Loucy (cell line): ENCODE measurements around the gene RREB1.
A peak's percentile ranks its signal among the peaks of the same experiment; 100 is the strongest.

ENCODE experiments used
- H2AFZ ChIP-seq: fragments of 200-600 bp; sonication (generic); 2 replicates; pipeline ENCODE4 v1.6.0; 2016; ENCODE audit warnings: antibody characterized with exemption, mild to moderate bottlenecking, low read length, moderate library complexity
- H3F3A ChIP-seq: fragments of 200-600 bp; 2 replicates; pipeline ENCODE4 v1.6.0; 2016; ENCODE audit warnings: antibody characterized with exemption, low read depth, mild to moderate bottlenecking
- H3K27me3 ChIP-seq: fragments of 200-600 bp; sonication (generic); 2 replicates; pipeline ENCODE4 v1.6.1; 2014; ENCODE audit warnings: low read length, mild to moderate bottlenecking; ENCODE audit not compliant: insufficient read depth, poor library complexity, severe bottlenecking
- H3K36me3 ChIP-seq: fragments of 200-600 bp; sonication (generic); 2 replicates; pipeline ENCODE4 v1.6.1; 2016; ENCODE audit warnings: low read length; ENCODE audit not compliant: insufficient read depth
- H3K4me1 ChIP-seq: fragments of 200-600 bp; sonication (generic); 2 replicates; pipeline ENCODE4 v1.5.1; 2014; ENCODE audit warnings: low read length, mild to moderate bottlenecking; ENCODE audit not compliant: insufficient read depth, poor library complexity, severe bottlenecking
- H3K4me2 ChIP-seq: fragments of 200-600 bp; sonication (generic); 2 replicates; pipeline ENCODE4 v1.6.0; 2014; ENCODE audit warnings: antibody characterized with exemption, low read length, low read depth, mild to moderate bottlenecking; ENCODE audit not compliant: poor library complexity, severe bottlenecking
- H3K4me3 ChIP-seq: fragments of 200-600 bp; sonication (generic); 2 replicates; pipeline ENCODE4 v1.5.1; 2014; ENCODE audit warnings: low read length, mild to moderate bottlenecking, mixed read lengths; ENCODE audit not compliant: poor library complexity, severe bottlenecking
- H3K79me2 ChIP-seq: fragments of 200-600 bp; sonication (generic); 2 replicates; pipeline ENCODE4 v1.6.1; 2014; ENCODE audit warnings: low read length; ENCODE audit not compliant: insufficient read depth
- H3K9ac ChIP-seq: fragments of 200-600 bp; sonication (generic); 2 replicates; pipeline ENCODE4 v1.6.0; 2014; ENCODE audit warnings: mild to moderate bottlenecking, low read depth, low read length, moderate library complexity; ENCODE audit not compliant: poor library complexity, severe bottlenecking
- H3K9me2 ChIP-seq: fragments of 200-600 bp; sonication (generic); replicated peaks from 2 replicates; pipeline ENCODE4 v1.6.1; 2016; ENCODE audit warnings: low read depth, low read length, mixed read lengths
- H3K9me3 ChIP-seq: fragments of 200-600 bp; sonication (generic); 2 replicates; pipeline ENCODE4 v1.6.1; 2014; ENCODE audit warnings: mild to moderate bottlenecking, antibody characterized with exemption, low read length, low read depth; ENCODE audit not compliant: insufficient read depth
- H4K20me1 ChIP-seq: fragments of 200-600 bp; sonication (generic); 2 replicates; pipeline ENCODE4 v1.6.0; 2014; ENCODE audit warnings: antibody characterized with exemption, low read length, mild to moderate bottlenecking; ENCODE audit not compliant: insufficient read depth, poor library complexity, severe bottlenecking
- EZH2phosphoT487 ChIP-seq: fragments of 200-600 bp; IDR thresholded peaks from 2 replicates; pipeline ENCODE4 v1.6.1; 2018; ENCODE audit warnings: antibody characterized with exemption, mild to moderate bottlenecking, moderate library complexity, borderline replicate concordance
- TF ChIP-seq, protein P1 (sequence below): fragments of 200-600 bp; sonication (generic); conservative IDR thresholded peaks from 2 replicates; pipeline ENCODE4 v1.5.1; 2014; ENCODE audit warnings: mild to moderate bottlenecking, antibody characterized with exemption, low read length

RREB1 gene

DNA sequence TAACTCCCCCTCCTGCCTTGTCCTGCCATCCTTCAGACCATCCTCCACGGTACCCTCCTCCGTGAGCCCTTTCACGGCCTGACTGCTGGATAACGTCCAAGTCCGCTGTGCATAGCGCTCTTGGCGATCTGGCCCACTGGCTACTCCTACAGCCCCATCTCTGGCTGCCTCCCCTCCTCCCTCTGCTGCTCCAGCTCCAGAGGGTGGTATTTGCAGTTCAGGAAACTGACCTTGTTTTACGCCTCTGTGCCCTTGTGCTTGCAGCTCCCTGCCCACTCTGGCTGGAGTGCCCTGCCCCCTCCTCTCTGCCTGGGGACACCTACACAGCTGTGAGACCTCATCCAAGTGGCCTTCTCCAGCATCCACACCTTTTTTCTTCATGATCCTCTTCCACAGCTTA, 6.5 kb upstream of the RREB1 start:
- Histone ChIP-seq H3K79me2 (no peaks in the 10 kb centered on the region), H3K4me3 (no peak overlapping the region), H2AFZ (no peak overlapping the region), H3K9ac (no peak overlapping the region), H3K9me3 (no peaks in the 10 kb centered on the region), H3K9me2 (no peaks in the 10 kb centered on the region), H3F3A (peaks cover 3% of the 10 kb centered on the region; the same call in 1 of the 2 replicates), H3K4me2 (no peak overlapping the region), H3K4me1 (peaks cover 20% of the 10 kb centered on the region), H3K36me3 (no peaks in the 10 kb centered on the region), H3K27me3 (no peaks in the 10 kb centered on the region), H4K20me1 (no peaks in the 10 kb centered on the region)
- TF ChIP-seq, protein P1, sequence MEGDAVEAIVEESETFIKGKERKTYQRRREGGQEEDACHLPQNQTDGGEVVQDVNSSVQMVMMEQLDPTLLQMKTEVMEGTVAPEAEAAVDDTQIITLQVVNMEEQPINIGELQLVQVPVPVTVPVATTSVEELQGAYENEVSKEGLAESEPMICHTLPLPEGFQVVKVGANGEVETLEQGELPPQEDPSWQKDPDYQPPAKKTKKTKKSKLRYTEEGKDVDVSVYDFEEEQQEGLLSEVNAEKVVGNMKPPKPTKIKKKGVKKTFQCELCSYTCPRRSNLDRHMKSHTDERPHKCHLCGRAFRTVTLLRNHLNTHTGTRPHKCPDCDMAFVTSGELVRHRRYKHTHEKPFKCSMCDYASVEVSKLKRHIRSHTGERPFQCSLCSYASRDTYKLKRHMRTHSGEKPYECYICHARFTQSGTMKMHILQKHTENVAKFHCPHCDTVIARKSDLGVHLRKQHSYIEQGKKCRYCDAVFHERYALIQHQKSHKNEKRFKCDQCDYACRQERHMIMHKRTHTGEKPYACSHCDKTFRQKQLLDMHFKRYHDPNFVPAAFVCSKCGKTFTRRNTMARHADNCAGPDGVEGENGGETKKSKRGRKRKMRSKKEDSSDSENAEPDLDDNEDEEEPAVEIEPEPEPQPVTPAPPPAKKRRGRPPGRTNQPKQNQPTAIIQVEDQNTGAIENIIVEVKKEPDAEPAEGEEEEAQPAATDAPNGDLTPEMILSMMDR = no peak
- no peak for TF ChIP-seq EZH2phosphoT487

DNA sequence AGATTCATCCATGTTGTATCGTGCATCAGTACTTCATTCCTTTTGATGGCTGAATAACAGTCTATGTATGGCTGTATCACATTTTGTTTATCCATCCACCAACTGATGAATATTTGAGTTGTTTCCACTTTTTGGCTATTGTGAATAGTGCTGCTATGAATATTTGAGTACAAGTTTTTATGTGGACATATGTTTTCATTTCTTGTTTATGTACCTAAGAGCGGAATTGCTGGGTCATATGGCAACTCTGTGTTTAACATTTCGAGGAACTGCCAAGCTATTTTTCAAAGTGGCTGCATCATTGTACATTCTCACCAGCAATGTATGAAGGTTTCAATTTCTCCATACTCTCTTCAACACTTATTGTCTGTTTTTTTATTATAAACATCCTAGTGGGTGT, 3.0 kb upstream of the RREB1 start:
- Histone ChIP-seq H3K79me2 (peaks cover 24% of the 10 kb centered on the region), H3K9me3 (no peaks in the 10 kb centered on the region), H3K27me3 (peaks cover 5% of the 10 kb centered on the region), H3K9ac (no peak overlapping the region), H3K36me3 (no peaks in the 10 kb centered on the region), H3F3A (peaks cover 3% of the 10 kb centered on the region; the same call in 1 of the 2 replicates), H4K20me1 (peaks cover 8% of the 10 kb centered on the region), H3K9me2 (no peaks in the 10 kb centered on the region), H3K4me2 (no peak overlapping the region), H3K4me1 (peaks cover 28% of the 10 kb centered on the region), H3K4me3 (no peak overlapping the region), H2AFZ (no peak overlapping the region)
- no peak for TF ChIP-seq EZH2phosphoT487
- TF ChIP-seq, protein P1 = no peak

DNA sequence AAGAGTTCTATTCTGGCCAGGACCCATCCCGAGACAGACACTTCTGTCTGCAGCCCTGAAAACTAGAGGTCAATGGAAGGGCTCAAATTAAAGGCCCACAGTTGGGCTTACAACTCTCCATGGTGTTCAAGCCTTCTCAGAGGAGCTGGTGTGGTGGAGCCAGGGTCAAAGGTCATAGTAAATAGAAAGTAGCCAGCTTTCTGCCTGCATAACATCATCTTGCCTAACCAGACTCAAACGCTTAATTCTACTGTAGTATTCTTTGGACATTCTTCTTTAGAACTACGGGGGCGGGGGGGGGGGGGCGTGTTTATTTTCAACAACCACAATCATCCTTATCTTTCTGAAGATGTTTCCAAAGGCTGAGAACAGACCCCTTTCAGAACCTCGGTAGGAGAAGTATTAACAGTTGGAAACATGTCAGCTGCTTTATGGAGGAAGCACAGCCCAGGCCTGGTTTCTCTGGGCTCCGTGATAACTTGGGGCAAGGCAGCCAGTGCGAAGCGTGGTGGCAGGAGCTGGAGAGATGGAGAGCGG, 1.5 kb upstream of the RREB1 start:
- Histone ChIP-seq H3K4me2 (peak overlapping the region; percentile 92), H3K79me2 (peaks cover 40% of the 10 kb centered on the region), H3K36me3 (no peaks in the 10 kb centered on the region), H3K9me3 (no peaks in the 10 kb centered on the region), H3K9me2 (no peaks in the 10 kb centered on the region), H3K27me3 (peaks cover 5% of the 10 kb centered on the region), H4K20me1 (peaks cover 22% of the 10 kb centered on the region), H3K4me3 (peak overlapping the region; percentile 99), H2AFZ (peak overlapping the region; percentile 94; the same call in 1 of the 2 replicates), H3F3A (peaks cover 6% of the 10 kb centered on the region; the same call in 1 of the 2 replicates), H3K4me1 (peaks cover 29% of the 10 kb centered on the region), H3K9ac (no peak overlapping the region)
- TF ChIP-seq, protein P1 = no peak
- no peak for TF ChIP-seq EZH2phosphoT487
